Measurements from ENCODE around the gene LRP8.

- no peak for TF ChIP-seq PURB (CRISPR knock-in tag; IDR thresholded peaks at IDR 0.05; ENCODE audit: low read depth)
- no peak for TF ChIP-seq SAFB (IDR thresholded peaks at IDR 0.05; ENCODE audit: borderline replicate concordance, low read depth, low read length)
- no peak for TF ChIP-seq EHMT2 (IDR thresholded peaks at IDR 0.05)
- no peak for TF ChIP-seq CHD2 (IDR thresholded peaks at IDR 0.05; ENCODE audit: low read depth, low read length)
Observed at GRCh38 chr1:53328541-53329499, 950 bp upstream of the LRP8 start.

All from K562 (cell line).